Panc1 (cell line): ENCODE data around the gene STPG4.

Experiments used
- POLR2AphosphoS5 ChIP-seq: IDR thresholded peaks from 2 replicates; pipeline ENCODE4 v1.6.1; 2012; ENCODE audit warnings: mild to moderate bottlenecking, low read depth, low read length, moderate library complexity
- TF ChIP-seq, protein P1 (sequence below): fragments of 450-650 bp; IDR thresholded peaks from 2 replicates; pipeline ENCODE4 v1.5.1; 2017; ENCODE audit warnings: mild to moderate bottlenecking

DNA sequence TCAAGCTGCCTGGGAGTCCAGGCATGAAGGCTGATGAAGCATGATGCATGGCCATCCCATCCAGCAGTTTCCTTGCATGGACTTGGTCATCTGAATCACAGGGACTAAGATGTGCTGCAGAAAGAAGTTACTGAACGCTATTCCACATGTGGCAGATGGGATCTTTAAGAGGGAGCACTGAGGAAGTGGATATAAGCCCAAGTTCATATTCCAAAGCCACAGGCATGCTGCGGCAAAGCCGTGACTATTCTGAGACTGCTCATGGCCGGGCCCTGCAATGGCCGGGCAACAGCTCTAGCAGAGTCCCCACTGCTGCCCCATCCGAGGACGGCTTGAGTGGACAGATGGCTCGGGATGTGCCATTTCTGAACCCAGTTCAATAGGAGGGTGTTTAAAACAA is 61.5 kb downstream of the STPG4 start:
- no peak for TF ChIP-seq POLR2AphosphoS5
- TF ChIP-seq, protein P1, sequence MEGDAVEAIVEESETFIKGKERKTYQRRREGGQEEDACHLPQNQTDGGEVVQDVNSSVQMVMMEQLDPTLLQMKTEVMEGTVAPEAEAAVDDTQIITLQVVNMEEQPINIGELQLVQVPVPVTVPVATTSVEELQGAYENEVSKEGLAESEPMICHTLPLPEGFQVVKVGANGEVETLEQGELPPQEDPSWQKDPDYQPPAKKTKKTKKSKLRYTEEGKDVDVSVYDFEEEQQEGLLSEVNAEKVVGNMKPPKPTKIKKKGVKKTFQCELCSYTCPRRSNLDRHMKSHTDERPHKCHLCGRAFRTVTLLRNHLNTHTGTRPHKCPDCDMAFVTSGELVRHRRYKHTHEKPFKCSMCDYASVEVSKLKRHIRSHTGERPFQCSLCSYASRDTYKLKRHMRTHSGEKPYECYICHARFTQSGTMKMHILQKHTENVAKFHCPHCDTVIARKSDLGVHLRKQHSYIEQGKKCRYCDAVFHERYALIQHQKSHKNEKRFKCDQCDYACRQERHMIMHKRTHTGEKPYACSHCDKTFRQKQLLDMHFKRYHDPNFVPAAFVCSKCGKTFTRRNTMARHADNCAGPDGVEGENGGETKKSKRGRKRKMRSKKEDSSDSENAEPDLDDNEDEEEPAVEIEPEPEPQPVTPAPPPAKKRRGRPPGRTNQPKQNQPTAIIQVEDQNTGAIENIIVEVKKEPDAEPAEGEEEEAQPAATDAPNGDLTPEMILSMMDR = no peak
